ENCODE data around the gene PHOX2B. TPM values are rescaled to one million over a fixed set of nuclear protein-coding genes. Genes with fewer than 3 reads are reported as not detected.

Gene PHOX2B
- total and polyA plus RNA-seq, 2 of the 13 experiments (the other 11 are each of a cell fraction or from before 2014, with no cell fraction given): not detected

DNA sequence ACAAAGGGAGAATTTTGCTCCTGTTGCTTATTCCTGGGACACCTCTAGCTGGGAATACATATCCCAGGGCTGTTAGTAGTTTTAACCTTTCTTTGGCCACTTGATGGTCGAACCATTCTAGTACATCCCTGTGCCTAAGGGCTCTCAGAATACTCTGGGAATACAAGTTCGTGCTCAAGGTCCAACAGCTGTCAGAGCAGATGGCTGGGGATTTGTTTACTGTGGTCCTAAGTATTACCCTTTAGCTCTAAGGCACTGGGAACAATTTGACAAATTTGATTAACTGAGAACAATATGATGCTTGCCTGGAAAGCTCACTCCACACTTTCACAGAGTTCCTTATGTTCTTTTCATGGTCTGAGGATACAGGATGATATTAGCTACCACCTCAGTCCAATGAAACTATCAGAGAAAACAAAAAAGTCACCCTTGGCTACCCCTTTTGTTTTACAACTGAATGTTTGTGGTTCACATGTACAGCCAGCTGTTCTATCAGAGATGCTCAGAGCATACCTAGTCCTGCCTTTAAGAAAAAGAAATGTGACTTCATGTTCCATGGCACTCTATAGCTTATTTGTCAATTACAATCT is 47.4 kb upstream of the PHOX2B start:
- POLR2A ChIA-PET: no interaction called here
- intact Hi-C loops (cut with micrococcal nuclease; ENCODE audit: unreplicated experiment) (no loop called here), in situ Hi-C loops (cut with HindIII; ENCODE audit: extremely low pct_ligation_motif_present, low pct_unique_long_range_greater_than_20kb) (no loop called here)
- Histone ChIP-seq H3K27me3 (ENCODE audit: control insufficient read depth in 1 of 2, insufficient read depth in 2 of 2, low read length in 2 of 2) (no peaks in the 10 kb centered on the region), H3K79me2 (ENCODE audit: insufficient read depth, low read length) (no peaks in the 10 kb centered on the region), H4K20me1 (ENCODE audit: insufficient read depth, low read length) (no peaks in the 10 kb centered on the region), H3K4me3 (replicated peaks in 1 of 3; ENCODE audit: insufficient read depth in 1 of 3, low read depth in 2 of 3, low read length in 3 of 3) (no peak overlapping the region), H3K4me2 (ENCODE audit: low read depth, low read length) (no peak overlapping the region), H3K36me3 (replicated peaks in 1 of 2; ENCODE audit: control insufficient read depth in 1 of 2, insufficient read depth in 2 of 2, low read length in 2 of 2) (no peaks in the 10 kb centered on the region), H3K27ac (ENCODE audit: extremely low read length, insufficient read depth, low read length) (no peak overlapping the region), H3K4me1 (ENCODE audit: insufficient read depth, low read length) (no peaks in the 10 kb centered on the region), H3K9me3 (ENCODE audit: low read length) (no peaks in the 10 kb centered on the region), H2AFZ (ENCODE audit: low read length) (no peak overlapping the region), H3K9ac (ENCODE audit: insufficient read depth, low read depth, low read length) (no peak overlapping the region)
- no TSS peak for BruUV-seq (replicated peaks)
- ATAC-seq: no peak
- 0% methylated on average over 1 of the region's 2 CpGs for WGBS (ENCODE audit: low lambda C conversion rate)
- no peak for DNase-seq (ENCODE audit: low spot score)
- CTCF ChIA-PET (ENCODE audit: low intra/inter-chr PET ratio, low total read pairs): no interaction called here
- no peak for FAIRE-seq
- TF ChIP-seq RAD51 (IDR thresholded peaks at IDR 0.05; ENCODE audit: borderline replicate concordance): no peak
- no peak for TF ChIP-seq TERF1 (CRISPR knock-in tag; IDR thresholded peaks at IDR 0.05)
- TF ChIP-seq, protein P1, sequence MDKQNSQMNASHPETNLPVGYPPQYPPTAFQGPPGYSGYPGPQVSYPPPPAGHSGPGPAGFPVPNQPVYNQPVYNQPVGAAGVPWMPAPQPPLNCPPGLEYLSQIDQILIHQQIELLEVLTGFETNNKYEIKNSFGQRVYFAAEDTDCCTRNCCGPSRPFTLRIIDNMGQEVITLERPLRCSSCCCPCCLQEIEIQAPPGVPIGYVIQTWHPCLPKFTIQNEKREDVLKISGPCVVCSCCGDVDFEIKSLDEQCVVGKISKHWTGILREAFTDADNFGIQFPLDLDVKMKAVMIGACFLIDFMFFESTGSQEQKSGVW (CRISPR knock-in tag; IDR thresholded peaks at IDR 0.05; ENCODE audit: borderline replicate concordance): no peak
- no peak for TF ChIP-seq ZNF263 (CRISPR knock-in tag; IDR thresholded peaks at IDR 0.05)
- no peak for TF ChIP-seq ZNF580 (CRISPR knock-in tag; IDR thresholded peaks at IDR 0.05; ENCODE audit: borderline replicate concordance, low read depth)
- no peak for TF ChIP-seq ZNF335 (CRISPR knock-in tag; IDR thresholded peaks at IDR 0.05)
- TF ChIP-seq ZNF251 (CRISPR knock-in tag; IDR thresholded peaks at IDR 0.05): no peak
- TF ChIP-seq, protein P2, sequence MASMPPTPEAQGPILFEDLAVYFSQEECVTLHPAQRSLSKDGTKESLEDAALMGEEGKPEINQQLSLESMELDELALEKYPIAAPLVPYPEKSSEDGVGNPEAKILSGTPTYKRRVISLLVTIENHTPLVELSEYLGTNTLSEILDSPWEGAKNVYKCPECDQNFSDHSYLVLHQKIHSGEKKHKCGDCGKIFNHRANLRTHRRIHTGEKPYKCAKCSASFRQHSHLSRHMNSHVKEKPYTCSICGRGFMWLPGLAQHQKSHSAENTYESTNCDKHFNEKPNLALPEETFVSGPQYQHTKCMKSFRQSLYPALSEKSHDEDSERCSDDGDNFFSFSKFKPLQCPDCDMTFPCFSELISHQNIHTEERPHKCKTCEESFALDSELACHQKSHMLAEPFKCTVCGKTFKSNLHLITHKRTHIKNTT (CRISPR knock-in tag; IDR thresholded peaks at IDR 0.05): no peak
- TF ChIP-seq NRL (CRISPR knock-in tag; IDR thresholded peaks at IDR 0.05; ENCODE audit: borderline replicate concordance): no peak
- no peak for TF ChIP-seq PREB (CRISPR knock-in tag; IDR thresholded peaks at IDR 0.05)
- TF ChIP-seq ZNF354B (CRISPR knock-in tag; IDR thresholded peaks at IDR 0.05): no peak
- no peak for TF ChIP-seq XRCC5 (optimal IDR thresholded peaks at IDR 0.05; ENCODE audit: low read length)
- no peak for TF ChIP-seq ARID4A (CRISPR knock-in tag; IDR thresholded peaks at IDR 0.05; ENCODE audit: borderline replicate concordance)
- TF ChIP-seq CENPT (CRISPR knock-in tag; IDR thresholded peaks at IDR 0.05; ENCODE audit: low read depth): no peak

Measured in HepG2 (cell line).